ENCODE data around the gene ITGB3.
"Not testable (repeated sequence)": the region's sequence is repeated elsewhere in the genome, so short reads cannot be mapped to it uniquely, and the experiment has no call there.

The ITGB3 gene

DNA sequence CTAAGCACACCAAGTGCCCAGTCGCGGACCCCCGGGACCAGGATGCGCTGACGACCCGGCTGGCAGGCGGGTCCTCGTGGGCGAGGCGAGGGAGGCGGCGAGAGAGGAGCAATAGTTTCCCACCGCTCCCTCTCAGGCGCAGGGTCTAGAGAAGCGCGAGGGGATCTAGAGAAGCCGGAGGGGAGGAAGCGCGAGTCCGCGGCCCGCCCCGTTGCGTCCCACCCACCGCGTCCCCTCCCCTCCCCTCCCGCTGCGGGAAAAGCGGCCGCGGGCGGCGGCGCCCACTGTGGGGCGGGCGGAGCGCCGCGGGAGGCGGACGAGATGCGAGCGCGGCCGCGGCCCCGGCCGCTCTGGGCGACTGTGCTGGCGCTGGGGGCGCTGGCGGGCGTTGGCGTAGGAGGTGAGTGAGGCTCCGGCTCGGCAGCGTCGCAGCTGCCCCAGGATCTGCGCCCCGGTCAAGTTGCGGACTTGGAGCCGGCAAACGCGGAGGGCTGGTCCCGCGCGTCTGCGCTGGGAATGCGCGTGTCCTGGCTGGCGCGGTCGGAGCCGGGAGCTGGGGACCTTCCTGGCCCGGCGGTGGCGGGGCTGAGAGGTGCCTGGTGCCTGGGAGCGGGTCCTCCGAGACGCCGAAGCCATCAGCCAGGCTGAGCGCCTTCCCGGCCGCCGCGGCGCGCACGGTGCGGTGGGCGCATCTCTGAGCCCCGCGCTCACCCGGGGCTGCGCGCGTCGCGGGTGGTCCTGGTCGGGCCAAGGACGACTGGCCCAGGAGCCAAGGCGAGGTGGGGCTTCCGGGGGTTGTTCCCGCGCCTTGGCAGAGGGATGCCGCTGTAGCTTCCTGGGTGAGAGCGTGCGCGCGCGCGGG lies at the start of gene ITGB3:
TSS of gene ITGB3 (plus strand) at position 287 of the 862 bp plus-strand sequence. CDS start at position 322, 35 bp downstream.
- peak; percentile 82 for DNase-seq

- DNase-seq: no peak
These were observed 49.5 kb upstream of the ITGB3 start for GRCh38 chr17:47203984-47204721.

DNA sequence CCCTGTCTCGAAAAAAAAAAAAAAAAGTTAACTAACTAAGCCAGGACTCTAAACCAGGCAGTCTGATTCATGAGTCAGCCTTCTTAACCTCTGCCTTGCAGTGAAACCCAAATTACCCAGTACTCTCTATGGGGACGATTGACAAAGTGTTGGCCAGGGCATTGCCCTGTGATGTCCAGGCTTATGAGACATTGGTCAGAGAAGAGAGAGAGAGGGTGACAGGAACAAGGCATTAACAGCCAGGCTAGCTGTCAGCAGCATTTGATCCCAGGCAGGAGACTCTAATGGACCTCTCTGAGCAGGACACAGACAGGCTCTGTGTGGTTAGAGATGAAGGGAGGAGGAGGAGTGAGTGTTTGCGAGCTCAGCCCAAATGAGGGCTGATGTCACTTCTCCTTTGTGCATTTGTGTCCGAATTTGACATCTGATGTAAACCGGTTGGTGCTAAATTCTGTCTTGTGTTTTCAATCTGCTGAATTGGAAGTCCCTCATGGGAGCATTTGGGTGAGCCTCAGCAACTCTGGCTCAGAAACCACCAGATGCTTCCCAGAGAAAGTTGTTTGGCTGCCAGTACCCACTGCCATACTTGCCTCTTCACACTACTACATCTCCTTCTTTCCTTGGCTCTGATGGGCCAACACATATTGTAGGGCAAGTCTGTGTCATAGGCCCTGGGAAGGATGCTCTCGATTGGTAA lies 48.8 kb upstream of the ITGB3 start:
- peak; percentile 51 for DNase-seq

- peak; percentile 46 for DNase-seq
These were observed 48.1 kb upstream of the ITGB3 start for GRCh38 chr17:47205419-47205963.

GRCh38 chr17:47207143-47208067 lies 46.2 kb upstream of the ITGB3 start:
- no peak for DNase-seq

DNA sequence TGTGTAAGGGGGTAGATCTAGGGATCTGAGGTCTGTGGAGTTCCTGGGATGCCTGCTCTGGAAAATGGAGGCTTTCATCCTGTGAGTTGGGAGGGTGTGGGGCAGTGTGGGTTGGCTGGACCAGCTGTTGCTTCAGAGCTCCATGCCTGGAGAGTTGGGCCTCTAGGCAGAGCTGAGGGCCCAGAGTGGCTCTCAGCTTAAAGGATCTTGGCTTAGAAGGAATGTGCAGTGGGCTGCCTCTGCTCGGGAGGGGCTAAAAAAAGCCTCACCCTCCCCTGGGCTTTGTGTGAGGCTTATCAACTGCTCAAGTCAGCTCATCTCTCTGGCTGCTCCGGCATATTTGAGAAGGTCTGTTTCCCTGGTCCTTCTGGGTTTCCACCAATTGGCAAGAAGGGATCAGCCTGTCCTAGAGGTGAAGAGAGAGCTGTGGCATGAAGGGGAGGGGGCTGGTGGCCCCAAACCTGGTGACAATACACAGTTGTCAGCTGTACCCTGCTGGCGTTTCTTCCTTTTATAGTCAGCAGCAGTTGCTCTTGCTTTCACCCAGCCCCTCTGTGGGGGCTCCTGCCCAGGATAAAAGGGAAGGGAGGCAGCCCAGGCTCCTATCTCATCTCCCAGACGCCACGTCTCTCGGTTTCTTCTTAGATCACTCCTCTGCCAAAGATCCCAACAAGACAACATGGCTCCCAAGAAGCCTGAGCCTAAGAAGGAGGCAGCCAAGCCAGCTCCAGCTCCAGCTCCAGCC lies 44.7 kb upstream of the ITGB3 start, which contains the start of gene MYL4:
TSS of gene MYL4 (plus strand) at position 605 of the 745 bp plus-strand sequence. CDS start at position 680, 75 bp downstream.
- DNase-seq: no peak

DNA sequence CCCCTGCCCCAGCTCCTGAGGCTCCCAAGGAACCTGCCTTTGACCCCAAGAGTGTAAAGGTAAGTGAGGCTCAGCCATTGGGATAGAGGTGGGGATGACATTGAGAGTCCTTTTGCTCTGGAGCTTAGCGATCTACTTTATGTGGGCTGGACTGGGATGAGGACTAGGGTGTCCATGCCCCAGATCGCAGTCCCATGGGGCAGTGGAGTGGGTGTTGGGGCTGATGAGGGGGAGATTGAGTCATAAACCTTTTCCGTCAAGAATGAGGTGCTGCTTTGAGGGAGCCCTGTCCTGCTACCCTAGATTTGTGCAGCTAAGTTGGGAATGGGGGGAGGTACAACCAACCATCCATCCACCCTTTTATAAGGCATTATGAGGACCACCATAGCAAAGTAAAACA lies 44.1 kb upstream of the ITGB3 start:
- DNase-seq: no peak

DNA sequence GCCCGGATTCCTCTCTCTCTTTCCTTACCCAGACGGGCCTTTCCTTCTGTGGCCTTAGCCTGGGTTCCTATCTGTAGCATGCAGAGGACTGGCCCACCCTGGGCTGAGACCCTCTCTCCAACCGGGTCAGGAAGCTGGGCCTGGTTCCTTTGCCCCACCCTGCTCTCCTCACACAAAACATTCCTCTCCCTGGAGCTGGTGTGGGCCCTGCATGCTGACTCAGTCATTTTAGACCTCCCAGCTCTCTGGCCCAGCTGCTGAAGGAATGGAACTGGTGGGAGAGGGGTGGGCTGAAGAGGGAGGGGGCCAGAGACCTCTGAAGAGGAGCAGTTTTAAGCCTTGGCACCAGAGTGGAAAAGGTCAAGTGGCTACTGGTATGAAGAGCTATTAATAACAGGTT lies 43.5 kb upstream of the ITGB3 start:
- DNase-seq: no peak

- DNase-seq: no peak
These were observed 42.8 kb upstream of the ITGB3 start for GRCh38 chr17:47210779-47211178.

DNA sequence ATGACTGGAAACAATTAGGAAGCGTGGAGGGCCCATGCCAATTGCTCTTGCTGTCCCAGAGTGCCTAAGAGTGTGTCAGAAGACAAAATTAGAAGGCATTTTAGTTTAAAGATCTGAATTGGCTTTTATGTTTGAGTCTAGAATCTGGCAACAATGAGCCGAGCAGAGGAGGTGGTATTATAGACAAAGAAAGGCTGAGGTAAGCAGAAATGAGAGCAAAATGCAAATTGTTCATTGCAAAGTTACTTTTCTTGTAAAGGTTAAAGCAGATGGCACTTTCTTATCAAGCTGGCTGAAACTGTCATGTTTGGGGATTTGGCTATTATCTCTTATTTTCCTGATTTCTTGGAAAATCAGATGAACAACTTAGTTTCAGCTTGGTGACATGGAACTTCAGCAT lies 41.2 kb upstream of the ITGB3 start:
- no peak for DNase-seq

DNA sequence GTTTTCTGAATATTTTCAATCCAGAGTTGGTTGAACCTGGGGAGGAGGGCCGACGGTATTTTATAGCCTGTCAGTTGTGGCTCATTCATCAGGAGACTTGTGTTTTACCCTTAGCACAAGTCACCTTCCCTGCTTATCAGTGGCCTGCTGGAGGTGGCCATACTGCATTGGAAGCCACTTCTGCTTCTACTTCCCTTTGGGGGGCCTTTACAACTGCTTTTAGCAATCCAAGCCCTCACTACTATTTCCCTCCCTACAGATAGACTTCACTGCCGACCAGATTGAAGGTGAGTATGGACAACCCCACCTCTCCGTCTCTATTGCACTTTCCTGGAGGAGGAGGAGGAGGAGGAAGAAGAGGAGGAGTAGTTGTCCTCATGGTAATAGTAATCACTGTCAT lies 40.1 kb upstream of the ITGB3 start:
- DNase-seq: no peak

GRCh38 chr17:47214931-47215330 lies 38.7 kb upstream of the ITGB3 start:
- no peak for DNase-seq

DNA sequence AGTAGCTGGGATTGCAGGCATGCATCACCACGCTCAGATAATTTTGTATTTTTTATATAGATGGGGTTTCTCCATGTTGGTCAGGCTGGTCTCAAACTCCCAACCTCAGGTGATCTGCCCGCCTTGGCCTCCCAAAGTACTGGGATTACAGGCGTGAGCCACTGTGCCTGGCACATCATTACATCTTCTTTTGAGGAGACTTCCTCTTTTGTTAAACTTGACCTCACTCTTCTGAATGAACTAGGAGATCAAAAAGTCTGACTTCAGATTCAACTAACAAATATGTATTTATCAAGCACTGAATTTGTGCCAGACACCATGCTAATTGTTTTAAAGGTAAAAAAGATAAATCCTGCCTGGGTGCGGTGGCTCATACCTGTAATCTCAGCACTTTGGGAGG lies 36.8 kb upstream of the ITGB3 start:
- not testable (repeated sequence) for DNase-seq

DNA sequence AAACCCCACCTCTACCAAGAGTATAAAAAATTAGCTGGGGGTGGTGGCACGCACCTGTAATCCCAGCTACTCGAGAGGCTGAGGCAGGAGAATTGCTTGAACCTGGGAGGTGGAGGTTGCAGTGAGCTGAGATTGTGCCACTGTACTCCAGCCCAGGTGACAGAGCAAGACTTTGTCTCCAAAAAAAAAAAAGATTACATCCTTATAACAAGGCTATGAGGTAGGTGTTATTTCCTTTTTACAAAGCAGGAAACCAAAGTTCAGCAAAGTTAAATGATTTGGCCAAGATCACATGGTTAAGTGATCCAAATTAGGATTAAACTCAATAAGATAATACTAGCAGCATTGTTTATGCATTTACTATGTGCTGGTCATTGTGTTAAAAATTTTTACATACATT lies 36.3 kb upstream of the ITGB3 start:
- not testable (repeated sequence) for DNase-seq

DNA sequence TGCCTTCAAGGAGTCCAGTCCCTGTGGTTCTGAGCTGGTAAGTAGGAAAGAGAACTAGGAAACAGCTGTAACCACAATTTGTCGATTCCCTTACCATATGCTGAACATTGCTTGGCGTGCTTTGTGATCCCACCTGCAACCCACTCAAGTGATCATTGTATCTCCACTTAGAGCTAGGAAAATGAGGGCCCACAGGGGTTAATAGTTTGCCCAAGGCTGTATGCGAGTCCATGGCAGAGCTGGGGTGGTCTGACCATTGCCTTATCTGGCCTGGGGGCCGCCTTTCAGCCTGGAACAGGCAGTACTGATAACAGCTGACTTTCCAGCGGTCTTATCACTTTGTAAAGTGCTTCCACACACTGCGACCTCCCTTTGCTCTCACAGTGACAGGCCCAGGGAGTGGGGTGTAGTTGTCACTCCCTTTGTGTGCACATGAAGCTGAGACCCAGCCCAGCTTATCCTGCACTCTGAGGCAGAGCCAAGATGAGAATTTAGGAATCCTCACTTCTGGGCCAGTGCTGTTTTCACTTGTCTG lies 34.7 kb upstream of the ITGB3 start:
- DNase-seq: no peak

- DNase-seq: no peak
These were observed 33.8 kb upstream of the ITGB3 start for GRCh38 chr17:47219621-47220475.

- DNase-seq: no peak
These were observed 33.1 kb upstream of the ITGB3 start for GRCh38 chr17:47220531-47220999.

DNA sequence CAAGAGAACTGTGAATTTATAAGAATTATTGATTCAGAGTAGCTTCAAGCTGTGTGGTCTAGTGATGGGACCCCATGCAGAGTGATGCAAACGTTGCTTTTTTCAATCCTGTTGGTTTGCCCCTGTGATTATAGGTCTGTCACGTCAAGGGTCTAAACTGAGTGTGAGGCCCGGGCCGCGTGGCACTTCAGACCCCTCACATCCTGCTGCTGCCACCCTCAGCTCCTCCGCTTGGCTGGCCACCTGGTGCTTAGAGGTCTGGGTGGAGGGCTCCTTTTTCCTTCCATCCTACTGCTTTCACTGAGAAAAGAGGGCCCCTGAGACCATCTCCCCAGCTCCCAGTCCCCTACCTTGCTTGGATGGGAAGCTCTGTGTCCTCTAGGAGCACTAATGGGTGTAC lies 32.5 kb upstream of the ITGB3 start:
- DNase-seq: no peak

DNA sequence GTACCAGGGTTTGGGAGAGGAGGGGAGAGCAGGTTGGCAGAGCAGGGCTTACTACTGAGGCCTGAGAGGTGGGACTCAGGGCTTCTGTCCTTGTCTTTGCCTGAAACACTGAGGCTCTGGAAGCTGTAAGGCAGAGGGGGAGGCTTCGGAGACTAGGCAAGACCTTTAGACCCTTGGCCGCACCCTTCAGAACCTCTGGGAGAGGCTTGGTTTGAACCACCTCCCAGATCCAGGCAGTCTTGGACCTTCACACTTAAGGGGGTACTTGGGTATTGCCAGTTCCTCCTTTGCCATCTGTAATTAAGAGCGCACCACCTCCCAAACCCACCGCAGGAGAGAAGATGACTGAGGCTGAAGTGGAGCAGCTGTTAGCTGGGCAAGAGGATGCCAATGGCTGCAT lies 31.6 kb upstream of the ITGB3 start:
- no peak for DNase-seq

DNA sequence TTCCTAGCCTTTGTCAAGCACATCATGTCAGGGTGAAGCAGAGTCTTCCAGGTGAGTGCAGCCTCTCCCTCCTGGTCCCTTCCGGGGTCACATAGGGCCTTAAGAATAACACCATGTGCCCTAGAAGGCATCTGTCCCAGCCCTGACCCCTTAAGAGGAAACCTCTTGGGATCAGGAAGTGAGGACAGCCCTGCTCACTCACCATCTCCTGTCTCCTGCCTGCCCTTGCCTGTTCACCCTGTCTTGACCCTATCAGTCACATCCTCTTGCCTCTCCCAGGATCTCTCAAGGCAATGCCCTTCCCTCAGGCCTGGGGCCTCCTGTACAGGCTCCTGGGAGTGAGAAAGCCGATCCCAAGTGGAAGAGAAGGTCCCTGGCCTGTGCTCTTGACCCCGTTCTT lies 30.6 kb upstream of the ITGB3 start:
- no peak for DNase-seq

Measured in right forelimb (tissue), 1 donor.